MCF 10A (cell line): Measurements from ENCODE around the gene STOM. TPM values are rescaled to one million over a fixed set of nuclear protein-coding genes. Genes with fewer than 3 reads are reported as not detected.

Experiments used
- BruUV-seq: library from RNA; stranded (reverse); fragments of 400-500 nt; replicated peaks from 2 replicates; lab custom pipeline; 2021; lab: Mats Ljungman, UMichigan
- CTCF ChIA-PET: fragments of 300-600 bp; sonication (Branson Sonifier 250); formaldehyde crosslinking; extraction: SDS; loops from one replicate; lab custom pipeline; 2021; ENCODE audit warnings: antibody characterized with exemption, inconsistent platforms; lab: Yijun Ruan, JAX
- POLR2A ChIA-PET: fragments of 300-600, 350-650 bp; sonication (Branson Sonifier 250); formaldehyde crosslinking; extraction: SDS; loops from one replicate; lab custom pipeline; 2020; ENCODE audit warnings: antibody characterized with exemption, inconsistent platforms; lab: Yijun Ruan, JAX
- DNase-seq: peaks from one replicate; pipeline ENCODE4 v3.0.0-alpha.2; 2018; ENCODE audit not compliant: unreplicated experiment
- H3K27ac Mint-ChIP-seq: one replicate; pipeline ENCODE4 v1.8.0; 2022; ENCODE audit warnings: mild to moderate bottlenecking, low read depth, mixed read lengths; ENCODE audit not compliant: unreplicated experiment
- H3K27me3 Mint-ChIP-seq: one replicate; pipeline ENCODE4 v1.8.0; 2022; ENCODE audit warnings: mixed read lengths; ENCODE audit not compliant: insufficient read depth, unreplicated experiment
- H3K36me3 Mint-ChIP-seq: one replicate; pipeline ENCODE4 v1.8.0; 2022; ENCODE audit warnings: mild to moderate bottlenecking, moderate library complexity, mixed read lengths; ENCODE audit not compliant: insufficient read depth, unreplicated experiment
- H3K4me1 Mint-ChIP-seq: one replicate; pipeline ENCODE4 v1.8.0; 2022; ENCODE audit warnings: mixed read lengths; ENCODE audit not compliant: insufficient read depth, unreplicated experiment
- H3K4me3 Mint-ChIP-seq: one replicate; pipeline ENCODE4 v1.8.0; 2022; ENCODE audit warnings: mild to moderate bottlenecking, moderate library complexity, mixed read lengths; ENCODE audit not compliant: unreplicated experiment
- H3K9me3 Mint-ChIP-seq: one replicate; pipeline ENCODE4 v1.8.0; 2022; ENCODE audit warnings: mixed read lengths; ENCODE audit not compliant: unreplicated experiment
- CTCF ChIP-seq: fragments of 200-600 bp; IDR thresholded peaks from one replicate; pipeline ENCODE4 v1.8.0; 2022; ENCODE audit warnings: antibody characterized with exemption, mild to moderate bottlenecking; ENCODE audit not compliant: unreplicated experiment
- intact Hi-C: fragments of 100-400 bp; cut with micrococcal nuclease; formaldehyde crosslinking; loops from 2 replicates; pipeline ENCODE4 v1.14.1; 2022
- total RNA-seq: library from RNA; stranded (reverse); gene quantifications from 2 replicates; pipeline ENCODE4 v1.2.3, GENCODE V29; 2022

Gene STOM
- total RNA-seq, 1 experiment from 2014 or later = 231 TPM

GRCh38 chr9:121300283-121301119 is 69.5 kb downstream of the STOM start:
- no peaks in the 10 kb centered on the region for H3K9me3 Mint-ChIP-seq
- CTCF ChIA-PET = interaction anchor here (0.6 to 1.0 kb wide), 4 partner anchors 78 to 89 kb away, joined by 3 read pairs; no protein-coding TSS in a partner anchor

GRCh38 chr9:121299467-121300282 is 70.4 kb downstream of the STOM start:
- BruUV-seq = no TSS peak
- no peak for DNase-seq
- Mint-ChIP-seq H3K4me3 (no peak overlapping the region), H3K27ac (no peak overlapping the region), H3K4me1 (peaks cover 17% of the 10 kb centered on the region), H3K36me3 (no peaks in the 10 kb centered on the region), H3K27me3 (no peaks in the 10 kb centered on the region), H3K9me3 (no peaks in the 10 kb centered on the region)
- intact Hi-C loops = no loop called here
- ChIA-PET CTCF (interaction anchor here (0.6 to 1.7 kb wide), 5 partner anchors 12 to 95 kb away, joined by 3 to 6 read pairs (median 4); no protein-coding TSS in a partner anchor), POLR2A (interaction anchor here (0.9 kb wide), 1 partner anchor 10 kb away, joined by 3 read pairs; no protein-coding TSS in a partner anchor)
- TF ChIP-seq CTCF = no peak

More at GRCh38 chr9:121300283-121301119, 69.5 kb downstream of the STOM start:
- peaks cover 17% of the 10 kb centered on the region for H3K4me1 Mint-ChIP-seq
- BruUV-seq = no TSS peak
- no peak overlapping the region for H3K27ac Mint-ChIP-seq
- no peaks in the 10 kb centered on the region for H3K27me3 Mint-ChIP-seq
- no peak overlapping the region for H3K4me3 Mint-ChIP-seq
- no peak for TF ChIP-seq CTCF
- no peaks in the 10 kb centered on the region for H3K36me3 Mint-ChIP-seq
- POLR2A ChIA-PET = no interaction called here
- no peak for DNase-seq
- intact Hi-C loops = no loop called here

GRCh38 chr9:121298689-121299466 is 71.2 kb downstream of the STOM start:
- ChIA-PET CTCF (interaction anchor here (0.6 to 2.0 kb wide), 6 partner anchors 11 to 94 kb away, joined by 3 to 11 read pairs (median 4); no protein-coding TSS in a partner anchor), POLR2A (interaction anchor here (0.9 to 1.4 kb wide), 2 partner anchors 11 to 12 kb away, joined by 3 read pairs; no protein-coding TSS in a partner anchor)
- Mint-ChIP-seq H3K9me3 (no peaks in the 10 kb centered on the region), H3K36me3 (no peaks in the 10 kb centered on the region), H3K4me3 (no peak overlapping the region), H3K27ac (no peak overlapping the region), H3K27me3 (no peaks in the 10 kb centered on the region), H3K4me1 (peaks cover 12% of the 10 kb centered on the region)
- no peak for TF ChIP-seq CTCF
- no peak for DNase-seq
- BruUV-seq = no TSS peak
- intact Hi-C loops = no loop called here
